Measurements from ENCODE around the gene FXN.

Gene FXN

DNA sequence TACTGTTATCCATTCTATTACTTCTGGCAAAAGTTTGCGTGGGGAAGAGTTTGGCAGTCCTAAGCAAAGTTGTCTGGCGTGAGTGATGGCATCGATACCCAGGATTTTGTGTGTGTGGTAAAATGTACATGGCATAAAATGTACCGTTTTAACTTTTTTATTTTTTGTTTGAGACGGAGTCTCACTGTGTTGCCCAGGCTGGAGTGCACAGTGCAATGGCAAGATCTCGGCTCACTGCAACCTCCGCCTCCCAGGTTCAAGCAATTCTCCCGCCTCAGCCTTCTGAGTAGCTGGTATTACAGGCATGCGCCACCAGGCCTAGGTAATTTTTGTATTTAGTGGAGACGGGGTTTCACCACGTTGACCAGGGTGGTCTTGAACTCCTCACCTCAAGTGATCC, 83.1 kb downstream of the FXN start:
- TF ChIP-seq, protein P1, sequence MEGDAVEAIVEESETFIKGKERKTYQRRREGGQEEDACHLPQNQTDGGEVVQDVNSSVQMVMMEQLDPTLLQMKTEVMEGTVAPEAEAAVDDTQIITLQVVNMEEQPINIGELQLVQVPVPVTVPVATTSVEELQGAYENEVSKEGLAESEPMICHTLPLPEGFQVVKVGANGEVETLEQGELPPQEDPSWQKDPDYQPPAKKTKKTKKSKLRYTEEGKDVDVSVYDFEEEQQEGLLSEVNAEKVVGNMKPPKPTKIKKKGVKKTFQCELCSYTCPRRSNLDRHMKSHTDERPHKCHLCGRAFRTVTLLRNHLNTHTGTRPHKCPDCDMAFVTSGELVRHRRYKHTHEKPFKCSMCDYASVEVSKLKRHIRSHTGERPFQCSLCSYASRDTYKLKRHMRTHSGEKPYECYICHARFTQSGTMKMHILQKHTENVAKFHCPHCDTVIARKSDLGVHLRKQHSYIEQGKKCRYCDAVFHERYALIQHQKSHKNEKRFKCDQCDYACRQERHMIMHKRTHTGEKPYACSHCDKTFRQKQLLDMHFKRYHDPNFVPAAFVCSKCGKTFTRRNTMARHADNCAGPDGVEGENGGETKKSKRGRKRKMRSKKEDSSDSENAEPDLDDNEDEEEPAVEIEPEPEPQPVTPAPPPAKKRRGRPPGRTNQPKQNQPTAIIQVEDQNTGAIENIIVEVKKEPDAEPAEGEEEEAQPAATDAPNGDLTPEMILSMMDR (IDR thresholded peaks at IDR 0.05): no peak

DNA sequence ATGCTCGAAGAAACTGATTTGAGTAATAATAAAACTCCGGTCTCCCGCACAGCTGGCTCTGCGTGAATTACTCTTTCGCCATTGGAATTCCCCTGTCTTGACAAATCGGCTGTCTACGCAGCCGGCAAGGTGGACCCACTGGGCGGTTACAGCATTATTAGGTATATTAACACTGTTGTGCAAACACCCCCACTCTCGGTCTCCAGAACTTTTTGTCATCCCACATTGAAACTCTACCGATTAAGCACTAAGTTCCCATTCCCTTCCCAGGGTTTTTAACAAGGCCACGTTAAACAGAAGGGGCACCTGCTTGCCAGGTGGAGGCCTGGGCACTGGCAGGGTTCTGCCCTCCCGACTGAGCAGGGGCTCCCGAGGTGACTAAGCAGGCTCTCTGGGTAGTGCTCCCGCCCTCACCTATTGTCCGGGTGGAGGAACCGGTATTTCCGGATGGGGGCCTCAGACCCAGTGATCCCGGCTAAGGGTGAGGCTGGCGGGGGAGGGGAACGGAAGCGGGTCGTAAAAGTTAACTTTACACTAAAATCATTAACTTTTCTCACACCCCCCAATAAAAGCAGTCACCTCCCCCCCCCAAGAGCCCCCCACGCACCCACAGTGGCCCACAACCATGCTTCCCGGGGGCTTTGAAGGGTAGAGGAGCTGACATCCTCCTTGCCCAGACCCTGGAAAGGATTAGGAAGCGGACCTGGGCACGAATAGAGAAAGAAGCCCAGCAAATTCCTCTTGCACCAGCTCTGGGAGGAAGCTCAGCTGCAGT, 85.0 kb downstream of the FXN start:
- TF ChIP-seq, protein P1 (IDR thresholded peaks at IDR 0.05): no peak

DNA sequence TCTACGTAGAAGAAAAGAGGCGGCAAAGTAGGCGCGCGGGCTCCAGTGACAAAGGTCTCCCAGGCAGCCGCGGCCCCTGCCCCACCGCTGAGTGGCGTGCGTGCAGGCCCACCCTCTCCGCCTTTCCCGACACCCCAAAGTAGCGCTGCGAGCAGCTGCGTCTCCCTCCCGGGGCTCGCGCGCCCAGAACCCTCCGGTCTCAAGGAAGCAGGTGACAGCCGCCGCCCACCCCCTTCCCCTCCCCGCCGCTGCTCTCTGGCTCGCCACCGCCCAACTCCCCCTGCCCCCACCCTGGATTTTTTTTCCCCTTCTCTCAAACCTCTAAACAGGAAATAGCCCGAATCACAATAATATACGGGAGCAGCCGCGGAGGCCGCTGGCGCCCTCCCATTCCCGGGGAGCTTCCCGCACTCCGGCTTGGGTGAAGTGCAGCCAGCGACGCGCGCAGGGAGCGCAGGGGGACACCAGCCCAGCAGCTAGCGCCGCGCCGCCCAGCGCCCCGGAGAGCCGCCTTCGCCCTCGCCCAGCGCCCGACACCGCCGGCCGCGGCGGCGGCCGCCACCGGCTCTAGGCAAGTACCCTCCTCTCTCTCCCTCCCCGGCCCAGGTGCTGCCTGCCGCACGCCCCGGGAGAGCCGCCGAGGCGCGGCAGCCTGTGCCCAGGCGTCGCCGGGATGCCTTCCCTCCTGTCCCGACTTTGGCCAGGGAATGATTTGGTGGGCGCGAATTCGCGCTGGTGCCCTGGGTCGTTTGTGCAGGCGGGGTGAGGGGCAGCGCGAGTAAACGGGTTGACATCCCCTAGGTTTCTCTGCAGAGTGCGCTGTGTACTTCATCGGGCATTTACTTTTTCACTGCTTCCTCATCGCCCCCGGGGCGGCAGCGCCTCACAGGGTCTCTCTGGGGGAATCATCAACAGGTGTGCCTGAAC, 85.9 kb downstream of the FXN start:
- TF ChIP-seq, protein P1 (IDR thresholded peaks at IDR 0.05): peak; percentile 23; the same call in 1 of the 2 replicates

DNA sequence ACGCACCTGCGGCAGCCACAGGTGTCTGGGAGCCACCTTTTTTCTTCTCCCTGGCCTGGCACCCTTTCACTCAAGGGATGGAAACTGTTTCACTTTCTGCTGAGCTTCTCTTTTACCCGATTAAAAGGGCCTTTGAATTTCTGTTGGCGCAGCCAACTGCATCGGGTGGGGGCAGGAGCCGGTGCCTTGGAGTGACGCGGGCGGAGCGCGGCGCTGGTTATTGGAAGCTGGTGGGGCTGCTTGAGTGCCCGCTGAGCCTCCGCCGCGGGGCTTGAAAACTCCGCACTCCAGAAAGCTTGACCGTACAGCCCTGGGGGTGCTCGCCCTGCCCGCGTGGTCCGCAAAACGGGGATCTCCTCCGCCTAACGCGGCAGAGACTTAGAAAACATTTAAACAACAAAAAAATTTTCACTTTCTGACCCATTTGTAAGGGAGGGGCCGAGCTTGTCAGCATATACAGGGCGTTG, 86.6 kb downstream of the FXN start:
- TF ChIP-seq, protein P1 (IDR thresholded peaks at IDR 0.05): no peak

DNA sequence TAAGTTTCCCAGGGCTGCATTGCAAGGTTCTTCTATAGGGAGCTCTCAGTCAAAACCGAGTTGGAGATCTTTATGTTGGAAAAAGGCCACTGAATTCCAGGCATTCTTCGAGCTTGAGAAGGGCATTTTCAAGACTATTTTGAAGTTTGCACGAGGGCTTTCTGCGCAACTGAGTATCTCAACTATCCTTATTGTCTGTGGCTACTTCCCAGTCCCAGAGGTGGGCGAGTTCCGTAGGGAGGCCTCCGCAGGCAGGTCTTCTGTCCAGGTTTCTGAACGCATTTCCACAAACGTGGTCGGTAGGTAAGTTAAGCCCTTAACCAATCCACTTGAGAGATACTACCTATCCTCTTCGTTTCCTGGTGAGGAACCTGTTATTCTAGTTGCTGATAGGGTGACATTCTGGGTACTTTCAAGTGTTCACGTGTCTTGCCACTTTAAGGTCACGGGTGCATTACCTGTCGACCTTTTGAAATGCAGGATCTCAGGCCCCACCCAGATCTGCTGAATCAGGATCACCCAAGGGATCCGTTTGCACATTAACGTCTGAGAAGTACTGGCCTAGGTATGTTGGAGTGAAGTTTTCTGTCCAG, 87.1 kb downstream of the FXN start:
- TF ChIP-seq, protein P1 (IDR thresholded peaks at IDR 0.05): no peak

DNA sequence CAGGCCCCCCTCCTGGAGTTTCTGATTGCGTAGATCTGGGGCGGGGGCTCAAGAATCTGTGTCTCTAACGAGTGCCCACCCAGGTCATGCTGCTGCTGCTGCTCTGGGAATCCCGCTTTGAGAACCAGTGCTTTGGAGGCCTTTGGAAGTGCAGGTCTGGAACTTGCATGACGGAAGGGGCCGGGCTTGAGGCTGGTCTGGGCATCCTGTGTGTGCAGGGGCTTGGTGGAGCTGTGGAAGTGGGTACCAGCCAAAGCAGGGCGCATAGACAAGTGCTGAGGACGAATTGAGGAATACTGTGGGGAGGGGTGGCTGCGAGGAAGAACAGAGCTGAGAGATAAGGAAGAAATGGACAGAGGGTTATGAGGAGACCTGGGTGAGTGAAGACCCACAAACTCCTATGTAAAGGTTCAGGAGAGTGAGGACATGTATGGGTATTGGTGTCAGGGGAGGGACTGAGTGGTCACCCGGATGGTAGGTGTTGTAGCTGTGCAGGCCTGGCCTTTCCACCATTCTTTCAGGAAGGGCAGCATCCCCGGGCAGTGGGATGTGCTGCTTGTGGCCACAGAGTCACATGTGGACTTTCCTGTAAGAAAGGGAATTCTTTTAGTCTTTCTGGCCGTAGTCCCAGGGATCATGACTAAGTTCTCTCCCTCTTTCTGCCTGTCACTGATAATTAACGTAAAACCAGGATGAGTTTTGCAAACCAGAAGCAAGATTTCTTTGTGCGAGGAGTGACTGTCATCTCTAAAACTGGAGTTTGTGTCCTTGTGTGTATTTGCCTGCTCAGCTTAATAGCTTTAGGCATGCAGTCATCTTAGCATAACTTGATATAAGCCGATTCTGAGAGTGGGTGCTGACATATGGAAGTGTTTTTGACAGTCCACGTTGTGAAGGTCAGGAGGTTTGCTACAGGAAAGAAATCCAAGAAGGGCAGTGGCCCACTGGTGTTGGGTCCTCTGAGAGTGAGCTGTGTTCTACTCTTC, 95.2 kb downstream of the FXN start:
- TF ChIP-seq, protein P1 (IDR thresholded peaks at IDR 0.05): no peak
